H1 (cell line): ENCODE results near the gene SLK.

Experiments used
- BACH1 ChIP-seq: IDR thresholded peaks from 2 replicates; pipeline ENCODE4 v1.6.1; 2012; ENCODE audit warnings: low read length, improper control_type of control experiment
- BCL11A ChIP-seq, 2 experiments: IDR thresholded peaks; one replicate each; pipeline ENCODE4 v1.6.1; 2011; ENCODE audit warnings: low read depth in 2 of 2, low read length in 2 of 2, mild to moderate bottlenecking in 2 of 2
- CEBPB ChIP-seq: IDR thresholded peaks from 2 replicates; pipeline ENCODE4 v1.6.1; 2012; ENCODE audit warnings: low read depth, low read length
- EP300 ChIP-seq, 2 experiments: IDR thresholded peaks; 1 replicate in 1 of 2; 2 replicates in 1 of 2; pipeline ENCODE4 v1.6.1; 2011 to 2012; ENCODE audit warnings: low read depth in 2 of 2, low read length in 2 of 2, mild to moderate bottlenecking in 2 of 2, borderline replicate concordance in 1 of 2, inconsistent platforms in 1 of 2, moderate library complexity in 1 of 2
- JUN ChIP-seq: IDR thresholded peaks from 2 replicates; pipeline ENCODE4 v1.6.1; 2011; ENCODE audit warnings: low read depth, mild to moderate bottlenecking, improper control_type of control experiment, low read length
- KDM4A ChIP-seq: IDR thresholded peaks from one replicate; pipeline ENCODE4 v1.7.1; 2012; ENCODE audit warnings: low read depth, mild to moderate bottlenecking, moderate library complexity, low read length, inconsistent platforms; ENCODE audit not compliant: severe bottlenecking
- NANOG ChIP-seq: IDR thresholded peaks from 2 replicates; pipeline ENCODE4 v1.6.1; 2011; ENCODE audit warnings: low read length, low read depth, mild to moderate bottlenecking, inconsistent platforms; ENCODE audit not compliant: insufficient read depth, poor library complexity, severe bottlenecking
- POLR2A ChIP-seq, 2 experiments: IDR thresholded peaks; 1 replicate in 1 of 2; 2 replicates in 1 of 2; pipeline ENCODE4 v1.6.1; 2011; ENCODE audit warnings: low read depth in 2 of 2, low read length in 2 of 2, mild to moderate bottlenecking in 2 of 2; ENCODE audit errors: control extremely low read depth in 1 of 2
- POLR2AphosphoS5 ChIP-seq: IDR thresholded peaks from 2 replicates; pipeline ENCODE4 v1.6.1; 2011; ENCODE audit warnings: low read depth, low read length
- TAF1 ChIP-seq: IDR thresholded peaks from 2 replicates; pipeline ENCODE4 v1.6.1; 2011; ENCODE audit warnings: mild to moderate bottlenecking, low read depth, low read length
- TCF12 ChIP-seq: IDR thresholded peaks from 2 replicates; pipeline ENCODE4 v1.6.1; 2011; ENCODE audit warnings: low read depth, mild to moderate bottlenecking, low read length
- TF ChIP-seq, protein P1 (sequence below), 3 experiments: IDR thresholded peaks; 1 replicate in 2 of 3; 2 replicates in 1 of 3; pipeline versions ENCODE4 v1.5.1 to v1.6.1; 2011; ENCODE audit warnings: low read length in 3 of 3, mild to moderate bottlenecking in 3 of 3, inconsistent platforms in 2 of 3, low read depth in 1 of 3, moderate library complexity in 1 of 3; ENCODE audit not compliant: insufficient read depth in 1 of 3; ENCODE audit errors: control extremely low read depth in 1 of 3

- no peak for TF ChIP-seq POLR2A (IDR thresholded peaks at IDR 0.05; ENCODE audit: control extremely low read depth in 1 of 2, low read depth in 2 of 2, low read length in 2 of 2)
- TF ChIP-seq, protein P1, sequence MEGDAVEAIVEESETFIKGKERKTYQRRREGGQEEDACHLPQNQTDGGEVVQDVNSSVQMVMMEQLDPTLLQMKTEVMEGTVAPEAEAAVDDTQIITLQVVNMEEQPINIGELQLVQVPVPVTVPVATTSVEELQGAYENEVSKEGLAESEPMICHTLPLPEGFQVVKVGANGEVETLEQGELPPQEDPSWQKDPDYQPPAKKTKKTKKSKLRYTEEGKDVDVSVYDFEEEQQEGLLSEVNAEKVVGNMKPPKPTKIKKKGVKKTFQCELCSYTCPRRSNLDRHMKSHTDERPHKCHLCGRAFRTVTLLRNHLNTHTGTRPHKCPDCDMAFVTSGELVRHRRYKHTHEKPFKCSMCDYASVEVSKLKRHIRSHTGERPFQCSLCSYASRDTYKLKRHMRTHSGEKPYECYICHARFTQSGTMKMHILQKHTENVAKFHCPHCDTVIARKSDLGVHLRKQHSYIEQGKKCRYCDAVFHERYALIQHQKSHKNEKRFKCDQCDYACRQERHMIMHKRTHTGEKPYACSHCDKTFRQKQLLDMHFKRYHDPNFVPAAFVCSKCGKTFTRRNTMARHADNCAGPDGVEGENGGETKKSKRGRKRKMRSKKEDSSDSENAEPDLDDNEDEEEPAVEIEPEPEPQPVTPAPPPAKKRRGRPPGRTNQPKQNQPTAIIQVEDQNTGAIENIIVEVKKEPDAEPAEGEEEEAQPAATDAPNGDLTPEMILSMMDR (IDR thresholded peaks at IDR 0.05; ENCODE audit: control extremely low read depth in 1 of 3, insufficient read depth in 1 of 3, low read depth in 1 of 3, low read length in 3 of 3): no peak
- no peak for TF ChIP-seq CEBPB
- TF ChIP-seq EP300 (IDR thresholded peaks at IDR 0.05; ENCODE audit: borderline replicate concordance in 1 of 2, low read depth in 2 of 2, low read length in 2 of 2): no peak
- no peak for TF ChIP-seq KDM4A
- no peak for TF ChIP-seq TAF1
- no peak for TF ChIP-seq JUN
- no peak for TF ChIP-seq BCL11A (IDR thresholded peaks at IDR 0.05; ENCODE audit: low read depth in 2 of 2, low read length in 2 of 2)
- no peak for TF ChIP-seq TCF12
- TF ChIP-seq NANOG: no peak
- no peak for TF ChIP-seq POLR2AphosphoS5
- TF ChIP-seq BACH1: no peak
Observed at GRCh38 chr10:103930881-103931280, 36.1 kb upstream of the SLK start.
